A549 (cell line): ENCODE measurements around the gene SLC39A11. TPM values are rescaled to one million over a fixed set of nuclear protein-coding genes. Genes with fewer than 3 reads are reported as not detected.

ENCODE experiments used
- ATAC-seq, 2 experiments: fragments of 200-7000 bp in 1 of 2; fragments of >200 bp in 1 of 2; cut with Nextera tagmentation in 1 of 2; cut with Tn5 transposase in 1 of 2; 3 replicates each; pipeline versions ENCODE4 v1.8.0 to v1.9.1; 2018 to 2020; ENCODE audit warnings: mild to moderate bottlenecking in 1 of 2, moderate library complexity in 1 of 2
- CTCF ChIA-PET: fragments of 300-600 bp; sonication (Branson Sonifier 250); formaldehyde crosslinking; extraction: SDS; loops from one replicate; lab custom pipeline; 2021; ENCODE audit warnings: antibody characterized with exemption, inconsistent platforms; lab: Yijun Ruan, JAX
- POLR2A ChIA-PET: fragments of 350-600 bp; formaldehyde crosslinking; extraction: SDS; loops from one replicate; lab custom pipeline; 2021; ENCODE audit warnings: antibody characterized with exemption, inconsistent platforms; lab: Yijun Ruan, JAX
- DNase-seq, 2 experiments: peaks; one replicate each; pipeline versions ENCODE4 v3.0.0 to v3.0.0-alpha.2; 2011 to 2016; ENCODE audit warnings: low read depth in 1 of 2, low spot score in 1 of 2
- FAIRE-seq: peaks from 2 replicates; lab custom pipeline; 2011; peaks lifted over from hg19 to GRCh38; lab: Jason Lieb, UNC
- H3K27ac ChIP-seq, 2 experiments: fragments of >200 bp; sonication (Bioruptor Twin); formaldehyde crosslinking; 3 replicates each; pipeline ENCODE4 v1.5.1; 2016 to 2017
- H3K4me1 ChIP-seq: fragments of >200 bp; sonication (Bioruptor Twin); formaldehyde crosslinking; 3 replicates; pipeline ENCODE4 v1.6.1; 2016
- H3K4me2 ChIP-seq: fragments of >200 bp; sonication (Bioruptor Twin); formaldehyde crosslinking; 3 replicates; pipeline ENCODE4 v1.6.1; 2016
- H3K4me3 ChIP-seq: fragments of >200 bp; sonication (Bioruptor Twin); formaldehyde crosslinking; 3 replicates; pipeline ENCODE4 v1.5.1; 2016
- H3K9me3 ChIP-seq: fragments of >200 bp; sonication (Bioruptor Twin); formaldehyde crosslinking; 3 replicates; pipeline ENCODE4 v1.6.1; 2016
- ATOH8 ChIP-seq: fragments of 250-450 bp; sonication (Bioruptor Pico); IDR thresholded peaks from 2 replicates; pipeline ENCODE4 v1.5.0; 2020; ENCODE audit warnings: low read depth, mild to moderate bottlenecking, moderate library complexity
- BCL3 ChIP-seq: fragments of >200 bp; sonication (Bioruptor Twin); formaldehyde crosslinking; IDR thresholded peaks from 3 replicates; pipeline ENCODE4 v1.6.1; 2016
- CEBPB ChIP-seq, 2 experiments: fragments of >200 bp in 1 of 2; sonication (Bioruptor Twin) in 1 of 2; formaldehyde crosslinking in 1 of 2; IDR thresholded peaks; 2 replicates each; pipeline ENCODE4 v1.6.1; 2012 to 2016
- CHD4 ChIP-seq: fragments of 200-600 bp; sonication (generic); IDR thresholded peaks from 2 replicates; pipeline ENCODE4 v1.6.1; 2016; ENCODE audit warnings: antibody characterized with exemption, mild to moderate bottlenecking, borderline replicate concordance
- EHF ChIP-seq: fragments of 250-450 bp; sonication (Bioruptor Pico); IDR thresholded peaks from 2 replicates; pipeline ENCODE4 v1.5.0; 2020; ENCODE audit warnings: mild to moderate bottlenecking
- EP300 ChIP-seq, 2 experiments: fragments of >200 bp; sonication (Bioruptor Twin); formaldehyde crosslinking; IDR thresholded peaks; 2 replicates in 1 of 2; 3 replicates in 1 of 2; pipeline ENCODE4 v1.6.1; 2016 to 2017
- FOSL2 ChIP-seq, 2 experiments: fragments of 450-650 bp in 1 of 2; fragments of >200 bp in 1 of 2; sonication (Bioruptor Twin) in 1 of 2; formaldehyde crosslinking; IDR thresholded peaks; 2 replicates each; pipeline versions ENCODE4 v1.5.0 to v1.6.1; 2016 to 2020; ENCODE audit warnings: mild to moderate bottlenecking in 1 of 2, moderate library complexity in 1 of 2
- HOXB5 ChIP-seq: fragments of 250-450 bp; sonication (Bioruptor Pico); IDR thresholded peaks from 2 replicates; pipeline ENCODE4 v1.5.0; 2020; ENCODE audit warnings: mild to moderate bottlenecking, moderate library complexity
- JUN ChIP-seq, 2 experiments: fragments of >200 bp; sonication (Bioruptor Twin); formaldehyde crosslinking; IDR thresholded peaks; 2 replicates in 1 of 2; 3 replicates in 1 of 2; pipeline ENCODE4 v1.6.1; 2016 to 2017
- JUNB ChIP-seq: fragments of >200 bp; sonication (Bioruptor Twin); formaldehyde crosslinking; IDR thresholded peaks from 2 replicates; pipeline ENCODE4 v1.6.1; 2016
- KDM1A ChIP-seq: fragments of 200-600 bp; sonication (generic); IDR thresholded peaks from 2 replicates; pipeline ENCODE4 v1.6.1; 2016; ENCODE audit warnings: low read depth, mild to moderate bottlenecking
- KDM5A ChIP-seq: fragments of 200-600 bp; sonication (generic); IDR thresholded peaks from 2 replicates; pipeline ENCODE4 v1.6.1; 2016; ENCODE audit warnings: antibody characterized with exemption, mild to moderate bottlenecking
- MAFK ChIP-seq: fragments of 450-650 bp; IDR thresholded peaks from 2 replicates; pipeline ENCODE4 v1.6.1; 2014; ENCODE audit not compliant: partially characterized antibody
- MAX ChIP-seq: IDR thresholded peaks from 2 replicates; pipeline ENCODE4 v1.6.1; 2012
- MYC ChIP-seq: IDR thresholded peaks from 2 replicates; pipeline ENCODE4 v1.6.1; 2012; ENCODE audit warnings: mild to moderate bottlenecking, inconsistent platforms, low read length, improper control_type of control experiment, borderline replicate concordance
- POLR2AphosphoS2 ChIP-seq: conservative IDR thresholded peaks from 2 replicates; pipeline ENCODE4 v1.6.1; 2012; ENCODE audit warnings: low read length, improper control_type of control experiment, inconsistent platforms
- RAD21 ChIP-seq, 2 experiments: fragments of >200 bp in 1 of 2; sonication (Bioruptor Twin) in 1 of 2; formaldehyde crosslinking in 1 of 2; IDR thresholded peaks in 1 of 2; conservative IDR thresholded peaks in 1 of 2; 2 replicates in 1 of 2; 3 replicates in 1 of 2; pipeline ENCODE4 v1.6.1; 2012 to 2018; ENCODE audit warnings: inconsistent platforms in 1 of 2
- RCOR1 ChIP-seq: fragments of 150-350 bp; IDR thresholded peaks from 2 replicates; pipeline ENCODE4 v1.6.1; 2014; ENCODE audit warnings: antibody characterized with exemption, low read length, low read depth
- SMC3 ChIP-seq: fragments of >200 bp; sonication (Bioruptor Twin); formaldehyde crosslinking; IDR thresholded peaks from 3 replicates; pipeline ENCODE4 v1.6.1; 2018; ENCODE audit warnings: inconsistent platforms
- TFCP2L1 ChIP-seq: fragments of 250-450 bp; sonication (Bioruptor Pico); IDR thresholded peaks from 2 replicates; pipeline ENCODE4 v1.5.0; 2021; ENCODE audit warnings: mild to moderate bottlenecking
- ZSCAN20 ChIP-seq: fragments of 250-450 bp; sonication (Bioruptor Pico); IDR thresholded peaks from 2 replicates; pipeline ENCODE4 v1.8.0; 2022; ENCODE audit warnings: mild to moderate bottlenecking, moderate library complexity
- WGBS: methylation state at CpG from one replicate; pipeline ENCODE4 v1.1.6; 2017; ENCODE audit errors: missing lambda C conversion rate; 5-methylcytosine and 5-hydroxymethylcytosine counted together
- polyA plus RNA-seq, 4 experiments: library from polyadenylated mRNA; depleted of rRNA in 3 of 4; stranded (reverse); fragments of >200 nt; fragmentation: RNase III in 1 of 4; extraction: RNeasy Plus Mini Kit Qiagen cat#74134 plus additional on column Dnase treatment in 1 of 4; gene quantifications; 2 replicates in 3 of 4; 3 replicates in 1 of 4; pipeline ENCODE4 v1.2.3, GENCODE V29; 2011 to 2017

The SLC39A11 gene
- polyA plus RNA-seq, 2 of the 4 experiments (the other 2 are of a cell fraction): 18.4 to 25.2 TPM

GRCh38 chr17:72613806-72614292 is 478.6 kb downstream of the SLC39A11 start:
- Histone ChIP-seq H3K4me1 (peaks cover 81% of the 10 kb centered on the region), H3K9me3 (no peaks in the 10 kb centered on the region), H3K27ac (peak overlapping the region; percentile 89 to 99)
- POLR2A ChIA-PET: interaction anchor here (1.6 to 6.0 kb wide), 3 partner anchors 11 to 25 kb away, joined by 6 to 93 read pairs (median 49); no protein-coding TSS in a partner anchor
- 5% methylated on average over 3 of the region's 3 CpGs for WGBS
- peak; percentile 63 for FAIRE-seq
- peak; percentile 70 to 79; a peak in 3 of 5 replicates for TF ChIP-seq EP300 (IDR thresholded peaks at IDR 0.05)
- peak; percentile 34; the same call in 1 of the 2 replicates for TF ChIP-seq EHF (CRISPR knock-in tag)
- TF ChIP-seq MAX: peak; percentile 88
- TF ChIP-seq JUN (IDR thresholded peaks at IDR 0.05): peak; percentile 62 to 73; a peak in 3 of 5 replicates
- TF ChIP-seq POLR2AphosphoS2: no peak
- TF ChIP-seq TFCP2L1: 0 out of 2 replicates have a peak, but pooled peaks have one; percentile 11
- no peak for TF ChIP-seq CHD4
- peak in 1 of 2 experiments; percentile 33; a peak in 3 of 5 replicates for TF ChIP-seq RAD21 (conservative IDR thresholded peaks at IDR 0.05 in 1 of 2, IDR thresholded peaks at IDR 0.05 in 1 of 2)
- TF ChIP-seq KDM1A: no peak
- TF ChIP-seq ZSCAN20 (CRISPR knock-in tag): 0 out of 2 replicates have a peak, but pooled peaks have one; percentile 22
- peak; percentile 82 for TF ChIP-seq JUNB
- TF ChIP-seq ATOH8 (CRISPR knock-in tag): peak; percentile 1; the same call in 1 of the 2 replicates
- TF ChIP-seq CEBPB (IDR thresholded peaks at IDR 0.05): peak in 1 of 2 experiments; percentile 55; a peak in 1 of 4 replicates
- TF ChIP-seq MYC: peak; percentile 75; the same call in 1 of the 2 replicates
- no peak for TF ChIP-seq BCL3
- TF ChIP-seq SMC3: peak; percentile 30; the same call in 1 of the 3 replicates
- TF ChIP-seq FOSL2 (IDR thresholded peaks at IDR 0.05): peak; percentile 80
- TF ChIP-seq FOSL2 (CRISPR knock-in tag; IDR thresholded peaks at IDR 0.05): peak; percentile 86
- peak; percentile 9; the same call in 1 of the 2 replicates for TF ChIP-seq HOXB5
- TF ChIP-seq, all 56 proteins: peak for 14
- Histone ChIP-seq H3K4me3 (no peak overlapping the region; the same call in 2 of the 3 replicates), H3K4me2 (peak overlapping the region; percentile 94)
- CTCF ChIA-PET: interaction anchor here (0.5 to 5.8 kb wide), 9 partner anchors 10 to 582 kb away, joined by 3 to 49 read pairs (median 6); no protein-coding TSS in a partner anchor
- ATAC-seq: peak; percentile 69 to 78
- peak; percentile 79 to 80 for DNase-seq

GRCh38 chr17:72613396-72613795 is 479.1 kb downstream of the SLC39A11 start:
- H3K4me2 ChIP-seq: peak overlapping the region; percentile 94
- WGBS: 36% methylated on average over 7 of the region's 7 CpGs
- no peak overlapping the region for H3K4me3 ChIP-seq
- ChIA-PET CTCF (interaction anchor here (0.6 to 5.8 kb wide), 9 partner anchors 10 to 112 kb away, joined by 4 to 49 read pairs (median 7); no protein-coding TSS in a partner anchor), POLR2A (interaction anchor here (1.6 to 6.0 kb wide), 3 partner anchors 10 to 25 kb away, joined by 6 to 93 read pairs (median 49); no protein-coding TSS in a partner anchor)
- TF ChIP-seq CEBPB (IDR thresholded peaks at IDR 0.05) (peak; percentile 23 to 86; a peak in 2 of 4 replicates), RCOR1 (no peak), KDM5A (no peak), MAFK (peak; percentile 41)
- FAIRE-seq (no peak), DNase-seq (peak; percentile 52 to 68), ATAC-seq (peak; percentile 13 to 14; a peak in 5 of 6 replicates)
- H3K27ac ChIP-seq: peak overlapping the region; percentile 89 to 99
- peaks cover 3% of the 10 kb centered on the region; the same call in 2 of the 3 replicates for H3K9me3 ChIP-seq
- peaks cover 84% of the 10 kb centered on the region for H3K4me1 ChIP-seq
